ENCODE results near the gene CILP2. TPM values are rescaled to one million over a fixed set of nuclear protein-coding genes. Genes with fewer than 3 reads are reported as not detected.

CILP2 gene
- total and polyA plus RNA-seq, 9 of the 15 experiments (the other 6 are each of a cell fraction or from before 2014, with no cell fraction given), result 0.04 to 0.35 (median 0.05) TPM; not detected in 2

DNA sequence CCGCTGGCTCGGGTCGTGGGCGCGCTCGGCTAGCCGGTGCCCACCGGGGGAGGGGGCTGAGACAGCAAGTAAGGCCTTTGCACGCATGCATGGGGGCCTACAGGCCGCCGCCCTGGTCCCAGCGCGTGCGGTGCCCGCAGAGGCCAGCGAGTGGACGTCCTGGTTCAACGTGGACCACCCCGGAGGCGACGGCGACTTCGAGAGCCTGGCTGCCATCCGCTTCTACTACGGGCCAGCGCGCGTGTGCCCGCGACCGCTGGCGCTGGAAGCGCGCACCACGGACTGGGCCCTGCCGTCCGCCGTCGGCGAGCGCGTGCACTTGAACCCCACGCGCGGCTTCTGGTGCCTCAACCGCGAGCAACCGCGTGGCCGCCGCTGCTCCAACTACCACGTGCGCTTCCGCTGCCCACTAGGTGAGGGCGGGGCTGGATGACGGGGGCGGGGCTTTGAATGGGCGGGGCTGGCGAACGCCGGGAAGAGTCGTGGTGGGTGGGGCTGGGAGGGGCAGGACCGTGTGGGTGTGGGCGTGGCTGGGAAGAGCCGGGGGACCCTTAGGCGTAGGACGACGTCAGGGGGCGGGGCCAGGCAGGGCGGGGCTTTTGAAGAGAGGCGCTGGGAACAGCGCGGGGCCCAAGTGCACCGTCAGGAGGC lies 2.1 kb downstream of the CILP2 start (continued):
- TF ChIP-seq VEZF1 (CRISPR knock-in tag; IDR thresholded peaks at IDR 0.05), result peak; percentile 48; the same call in 1 of the 2 replicates
- no peak for TF ChIP-seq ZNF384 (IDR thresholded peaks at IDR 0.05; ENCODE audit: low read depth, low read length)
- peak; percentile 18; the same call in 1 of the 2 replicates for TF ChIP-seq ZBTB7A (IDR thresholded peaks at IDR 0.05; ENCODE audit: borderline replicate concordance, control insufficient read depth, low read depth, low read length)
- no peak for TF ChIP-seq PATZ1 (CRISPR knock-in tag; IDR thresholded peaks at IDR 0.05; ENCODE audit: borderline replicate concordance)
- TF ChIP-seq SP1 (CRISPR knock-in tag; IDR thresholded peaks at IDR 0.05), result peak; percentile 26; the same call in 1 of the 2 replicates
- no peak for TF ChIP-seq SMC3 (conservative IDR thresholded peaks at IDR 0.05; ENCODE audit: insufficient read depth, low read depth, low read length)
- TF ChIP-seq BHLHE40 (IDR thresholded peaks at IDR 0.05; ENCODE audit: low read length), result 0 out of 2 replicates have a peak, but pooled peaks have one; percentile 33
- 0 out of 2 replicates have a peak, but pooled peaks have one; percentile 46 for TF ChIP-seq KLF1 (tag; IDR thresholded peaks at IDR 0.05)
- TF ChIP-seq HNRNPK (IDR thresholded peaks at IDR 0.05; ENCODE audit: low read depth, low read length, poor library complexity, severe bottlenecking), result no peak
- TF ChIP-seq PHF20 (IDR thresholded peaks at IDR 0.05; ENCODE audit: partially characterized antibody), result no peak
- peak; percentile 5; the same call in 1 of the 2 replicates for TF ChIP-seq PHF8 (IDR thresholded peaks at IDR 0.05; ENCODE audit: borderline replicate concordance, low read length)
- peak; percentile 54 for TF ChIP-seq CXXC5 (CRISPR knock-in tag; IDR thresholded peaks at IDR 0.05)
- no peak for TF ChIP-seq NCOA4 (IDR thresholded peaks at IDR 0.05; ENCODE audit: partially characterized antibody)
- TF ChIP-seq CBX1 (IDR thresholded peaks at IDR 0.05; ENCODE audit: low read depth), result peak; percentile 66
- TF ChIP-seq HNRNPL (IDR thresholded peaks at IDR 0.05; ENCODE audit: low read depth, low read length), result peak; percentile 88
- no peak for TF ChIP-seq XRCC3 (IDR thresholded peaks at IDR 0.05)
- no peak for TF ChIP-seq ZNF165 (CRISPR knock-in tag; IDR thresholded peaks at IDR 0.05; ENCODE audit: borderline replicate concordance)
- no peak for TF ChIP-seq BCL6 (CRISPR knock-in tag; IDR thresholded peaks at IDR 0.05)
- TF ChIP-seq, protein P1, sequence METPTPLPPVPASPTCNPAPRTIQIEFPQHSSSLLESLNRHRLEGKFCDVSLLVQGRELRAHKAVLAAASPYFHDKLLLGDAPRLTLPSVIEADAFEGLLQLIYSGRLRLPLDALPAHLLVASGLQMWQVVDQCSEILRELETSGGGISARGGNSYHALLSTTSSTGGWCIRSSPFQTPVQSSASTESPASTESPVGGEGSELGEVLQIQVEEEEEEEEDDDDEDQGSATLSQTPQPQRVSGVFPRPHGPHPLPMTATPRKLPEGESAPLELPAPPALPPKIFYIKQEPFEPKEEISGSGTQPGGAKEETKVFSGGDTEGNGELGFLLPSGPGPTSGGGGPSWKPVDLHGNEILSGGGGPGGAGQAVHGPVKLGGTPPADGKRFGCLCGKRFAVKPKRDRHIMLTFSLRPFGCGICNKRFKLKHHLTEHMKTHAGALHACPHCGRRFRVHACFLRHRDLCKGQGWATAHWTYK (CRISPR knock-in tag; IDR thresholded peaks at IDR 0.05), result no peak
- TF ChIP-seq ZNF583 (CRISPR knock-in tag; IDR thresholded peaks at IDR 0.05), result no peak

All from K562 (cell line).